ENCODE results near the gene OSER1. TPM values are rescaled to one million over a fixed set of nuclear protein-coding genes. Genes with fewer than 3 reads are reported as not detected.
A peak's percentile ranks its signal among the peaks of the same experiment; 100 is the strongest.
"Not testable (repeated sequence)": the region's sequence is repeated elsewhere in the genome, so short reads cannot be mapped to it uniquely, and the experiment has no call there.

The OSER1 gene
- total RNA-seq, 1 donor from 2014 or later = 28.0 TPM

DNA sequence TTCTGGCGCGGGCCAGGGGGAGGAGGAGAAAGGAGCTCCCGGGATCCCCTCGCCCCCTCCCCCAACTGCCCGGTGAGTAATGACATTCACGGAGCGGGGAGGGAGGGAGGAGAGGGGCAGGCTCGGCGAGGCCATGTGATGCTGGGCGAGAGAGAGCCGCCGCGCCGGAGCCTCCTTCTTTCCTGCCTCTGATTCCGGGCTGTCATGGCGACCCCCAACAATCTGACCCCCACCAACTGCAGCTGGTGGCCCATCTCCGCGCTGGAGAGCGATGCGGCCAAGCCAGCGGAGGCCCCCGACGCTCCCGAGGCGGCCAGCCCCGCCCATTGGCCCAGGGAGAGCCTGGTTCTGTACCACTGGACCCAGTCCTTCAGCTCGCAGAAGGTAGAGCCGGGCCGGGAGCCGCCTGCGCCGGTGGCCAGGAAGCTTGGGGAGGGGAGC lies 36.6 kb upstream of the OSER1 start, which contains the start of gene GDAP1L1:
TSS of gene GDAP1L1 (plus strand) at position 178 of the 441 bp plus-strand sequence. CDS start at position 205, 27 bp downstream.
- H3K27ac ChIP-seq = no peak within 1 kb of the TSS
- no peaks in the 10 kb centered on the region for H3K36me3 ChIP-seq
- peak within 1 kb of the TSS; percentile 8 to 37 for H3K4me3 ChIP-seq
- no peaks in the 10 kb centered on the region for H3K27me3 ChIP-seq
- H3K9me3 ChIP-seq = no peaks in the 10 kb centered on the region
- TF ChIP-seq POLR2A (IDR thresholded peaks at IDR 0.05) = no peak
- no peak for TF ChIP-seq POLR2AphosphoS5 (IDR thresholded peaks at IDR 0.05; ENCODE audit: insufficient read depth in 1 of 2, low read depth in 1 of 2)
- TF ChIP-seq, protein P1, sequence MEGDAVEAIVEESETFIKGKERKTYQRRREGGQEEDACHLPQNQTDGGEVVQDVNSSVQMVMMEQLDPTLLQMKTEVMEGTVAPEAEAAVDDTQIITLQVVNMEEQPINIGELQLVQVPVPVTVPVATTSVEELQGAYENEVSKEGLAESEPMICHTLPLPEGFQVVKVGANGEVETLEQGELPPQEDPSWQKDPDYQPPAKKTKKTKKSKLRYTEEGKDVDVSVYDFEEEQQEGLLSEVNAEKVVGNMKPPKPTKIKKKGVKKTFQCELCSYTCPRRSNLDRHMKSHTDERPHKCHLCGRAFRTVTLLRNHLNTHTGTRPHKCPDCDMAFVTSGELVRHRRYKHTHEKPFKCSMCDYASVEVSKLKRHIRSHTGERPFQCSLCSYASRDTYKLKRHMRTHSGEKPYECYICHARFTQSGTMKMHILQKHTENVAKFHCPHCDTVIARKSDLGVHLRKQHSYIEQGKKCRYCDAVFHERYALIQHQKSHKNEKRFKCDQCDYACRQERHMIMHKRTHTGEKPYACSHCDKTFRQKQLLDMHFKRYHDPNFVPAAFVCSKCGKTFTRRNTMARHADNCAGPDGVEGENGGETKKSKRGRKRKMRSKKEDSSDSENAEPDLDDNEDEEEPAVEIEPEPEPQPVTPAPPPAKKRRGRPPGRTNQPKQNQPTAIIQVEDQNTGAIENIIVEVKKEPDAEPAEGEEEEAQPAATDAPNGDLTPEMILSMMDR (IDR thresholded peaks at IDR 0.05) = no peak
- DNase-seq (ENCODE audit: extremely low spot score in 2 of 2) = no peak
- intact Hi-C loops (cut with DNase I) = no loop called here
- H3K4me1 ChIP-seq = peaks cover 14% of the 10 kb centered on the region

DNA sequence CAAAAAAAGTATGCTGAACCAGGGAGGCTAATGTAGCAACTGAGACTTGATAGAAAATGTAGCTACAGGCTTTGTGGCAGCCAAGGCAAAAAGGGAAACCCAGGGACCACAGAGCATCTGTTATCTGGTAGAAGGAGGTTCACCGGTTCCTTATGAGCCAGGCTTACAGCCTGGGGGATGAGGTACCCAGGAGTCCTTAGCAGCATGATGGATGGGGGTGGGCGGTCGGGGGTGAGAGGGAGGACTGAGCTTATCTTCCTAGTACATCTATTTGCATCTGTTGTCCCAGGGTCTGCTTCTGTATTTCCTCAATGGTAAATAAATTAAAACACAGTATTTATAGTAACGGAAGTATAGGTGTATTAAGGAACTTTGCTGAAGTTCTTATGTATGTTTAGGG lies 35.4 kb upstream of the OSER1 start:
- H3K27me3 ChIP-seq = no peaks in the 10 kb centered on the region
- H3K9me3 ChIP-seq = no peaks in the 10 kb centered on the region
- DNase-seq (ENCODE audit: extremely low spot score in 2 of 2) = no peak
- H3K27ac ChIP-seq = no peak overlapping the region
- H3K4me3 ChIP-seq = no peak overlapping the region
- TF ChIP-seq POLR2AphosphoS5 (IDR thresholded peaks at IDR 0.05; ENCODE audit: insufficient read depth in 1 of 2, low read depth in 1 of 2) (no peak), POLR2A (IDR thresholded peaks at IDR 0.05) (no peak)
- TF ChIP-seq, protein P1 (IDR thresholded peaks at IDR 0.05) = no peak
- peaks cover 14% of the 10 kb centered on the region for H3K4me1 ChIP-seq
- H3K36me3 ChIP-seq = no peaks in the 10 kb centered on the region
- intact Hi-C loops (cut with DNase I) = no loop called here

DNA sequence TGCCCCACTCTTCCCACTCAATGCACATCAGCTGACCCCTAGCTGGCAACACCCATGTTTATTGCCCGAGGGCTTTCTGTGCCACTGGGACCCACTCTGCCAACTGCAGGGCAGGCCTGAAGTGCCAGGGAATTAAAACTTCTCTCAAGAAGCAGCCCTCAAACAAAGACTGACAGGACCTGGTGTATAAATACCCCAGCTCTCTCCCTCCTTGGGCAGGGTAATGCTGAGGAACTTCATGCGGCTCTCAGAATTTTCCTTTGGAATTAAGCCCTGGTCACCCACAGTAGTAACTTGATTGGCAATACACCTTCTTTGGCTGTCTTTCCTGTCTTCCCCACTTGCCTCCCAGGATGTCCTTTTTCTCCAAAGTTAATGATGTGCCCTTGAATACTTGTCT lies 31.2 kb upstream of the OSER1 start:
- no peak for DNase-seq (ENCODE audit: extremely low spot score in 2 of 2)
- intact Hi-C loops (cut with DNase I) = no loop called here
- Histone ChIP-seq H3K27ac (no peak overlapping the region), H3K4me1 (peaks cover under 1% of the 10 kb centered on the region), H3K27me3 (no peaks in the 10 kb centered on the region), H3K4me3 (no peak overlapping the region), H3K36me3 (no peaks in the 10 kb centered on the region), H3K9me3 (no peaks in the 10 kb centered on the region)
- no peak for TF ChIP-seq POLR2AphosphoS5 (IDR thresholded peaks at IDR 0.05; ENCODE audit: insufficient read depth in 1 of 2, low read depth in 1 of 2)

DNA sequence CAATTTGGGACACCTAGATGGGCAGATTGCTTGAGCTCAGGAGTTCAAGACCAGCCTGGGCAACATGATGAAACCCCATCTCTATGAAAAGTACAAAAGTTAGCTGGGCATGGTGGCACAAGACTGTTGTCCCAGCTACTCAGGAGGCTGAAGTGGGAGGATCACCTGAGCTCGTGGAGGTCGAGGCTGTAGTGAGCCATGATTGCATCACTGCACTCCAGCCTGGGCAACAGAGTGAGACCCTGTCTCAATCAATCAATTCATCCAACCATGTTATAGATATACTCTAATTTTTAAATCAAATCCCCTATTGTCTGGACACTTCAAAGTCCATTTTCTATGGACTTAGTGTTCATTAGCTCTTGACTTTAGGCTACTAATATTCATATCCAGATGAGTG lies 26.3 kb upstream of the OSER1 start:
- H3K9me3 ChIP-seq; H3K27me3 ChIP-seq; H3K4me1 ChIP-seq; H3K4me3 ChIP-seq; H3K36me3 ChIP-seq; intact Hi-C loops (cut with DNase I); DNase-seq (ENCODE audit: extremely low spot score in 2 of 2); H3K27ac ChIP-seq: not testable (repeated sequence)

DNA sequence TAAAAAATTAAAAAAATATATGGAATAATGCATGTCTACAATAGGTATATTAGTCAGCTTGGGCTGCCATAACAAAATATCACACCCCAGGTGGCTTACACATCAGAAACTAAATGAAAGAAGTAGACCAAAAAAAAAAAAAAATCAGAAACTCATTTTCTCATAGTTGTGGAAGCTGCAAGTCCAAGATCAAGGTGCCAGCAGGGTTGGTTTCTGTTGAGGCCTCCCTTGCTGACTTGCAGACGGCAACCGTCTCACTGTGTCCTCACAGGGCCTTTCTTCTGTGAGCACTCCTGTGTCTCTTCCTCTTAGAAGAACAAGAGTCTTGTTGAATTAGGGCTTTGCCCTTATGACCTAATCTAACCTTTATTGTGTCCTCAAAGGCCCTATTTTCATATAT lies 25.1 kb upstream of the OSER1 start:
- TF ChIP-seq POLR2A (IDR thresholded peaks at IDR 0.05) (no peak), POLR2AphosphoS5 (IDR thresholded peaks at IDR 0.05; ENCODE audit: insufficient read depth in 1 of 2, low read depth in 1 of 2) (no peak)
- TF ChIP-seq, protein P1 (IDR thresholded peaks at IDR 0.05) = no peak
- intact Hi-C loops (cut with DNase I) = no loop called here
- no peaks in the 10 kb centered on the region for H3K36me3 ChIP-seq
- no peaks in the 10 kb centered on the region for H3K4me1 ChIP-seq
- no peaks in the 10 kb centered on the region for H3K9me3 ChIP-seq
- H3K27ac ChIP-seq = no peak overlapping the region
- H3K4me3 ChIP-seq = no peak overlapping the region
- DNase-seq (ENCODE audit: extremely low spot score in 2 of 2) = no peak
- no peaks in the 10 kb centered on the region for H3K27me3 ChIP-seq

DNA sequence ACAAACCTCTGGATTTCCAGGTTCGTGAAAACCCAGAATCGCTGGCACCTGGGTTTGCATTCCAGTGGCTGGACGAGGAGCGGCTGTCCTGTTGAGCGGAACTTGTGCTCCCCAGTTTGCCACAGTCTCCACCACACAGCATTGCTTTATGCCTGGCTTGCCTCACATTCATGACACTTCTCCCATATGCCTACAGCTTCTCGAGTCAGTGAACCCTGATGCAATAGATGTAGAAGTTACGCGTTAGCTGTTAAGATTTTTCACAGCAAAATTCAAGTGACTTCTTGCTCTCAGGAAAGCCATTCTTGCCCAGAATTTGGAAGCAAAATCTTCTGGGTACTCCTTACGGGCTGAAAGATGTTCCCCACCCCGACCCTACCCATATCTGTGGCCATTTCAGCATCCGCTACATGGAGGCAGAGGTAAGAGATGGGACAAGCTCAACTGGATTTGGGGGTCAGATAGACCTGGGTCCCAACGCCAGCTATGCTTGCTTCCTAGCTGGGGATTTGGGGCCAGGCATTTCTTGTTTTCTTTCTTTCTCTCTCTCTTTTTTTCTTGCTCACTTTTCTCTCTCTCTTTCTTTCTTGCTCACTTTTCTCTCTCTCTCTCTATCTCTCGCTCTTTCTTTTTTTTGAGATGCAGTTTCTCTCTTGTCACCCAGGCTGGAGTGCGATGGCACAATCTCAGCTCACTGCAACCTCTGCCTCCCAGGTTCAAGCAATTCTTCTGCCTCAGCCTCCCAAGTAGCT lies 24.2 kb upstream of the OSER1 start:
- intact Hi-C loops (cut with DNase I) = no loop called here
- Histone ChIP-seq H3K4me1 (no peaks in the 10 kb centered on the region), H3K27me3 (no peaks in the 10 kb centered on the region), H3K36me3 (no peaks in the 10 kb centered on the region), H3K9me3 (no peaks in the 10 kb centered on the region), H3K4me3 (no peak overlapping the region), H3K27ac (no peak overlapping the region)
- no peak for TF ChIP-seq POLR2AphosphoS5 (IDR thresholded peaks at IDR 0.05; ENCODE audit: insufficient read depth in 1 of 2, low read depth in 1 of 2)
- TF ChIP-seq, protein P1 (IDR thresholded peaks at IDR 0.05) = no peak
- TF ChIP-seq POLR2A (IDR thresholded peaks at IDR 0.05) = no peak
- no peak for DNase-seq (ENCODE audit: extremely low spot score in 2 of 2)

Data from vagina (tissue), 2 donors.